ENCODE results near the gene CRYBB1.

- TF ChIP-seq POLR2A (IDR thresholded peaks at IDR 0.05; ENCODE audit: low read length) (no peak), GATA1 (IDR thresholded peaks at IDR 0.05; ENCODE audit: low read depth, low read length) (no peak)
These were observed 51.9 kb downstream of the CRYBB1 start for GRCh38 chr22:26565889-26566288.

All from erythroblast (primary cell).